Naive thymus-derived CD4-positive, alpha-beta T cell (primary cell): ENCODE measurements around the gene GCC1. TPM values are rescaled to one million over a fixed set of nuclear protein-coding genes. Genes with fewer than 3 reads are reported as not detected.

Experiments
- ATAC-seq: fragments of 150-1000 bp; cut with Tn5 transposase; 2 replicates; pipeline ENCODE4 v1.10.0; 2021; ENCODE audit warnings: mild to moderate bottlenecking, moderate library complexity
- CTCF ChIA-PET: fragments of 350-600 bp; sonication (Branson Sonifier 250); formaldehyde crosslinking; loops from one replicate; lab custom pipeline; 2021; ENCODE audit warnings: antibody characterized with exemption; lab: Charles Lee
- POLR2A ChIA-PET: fragments of 350-600 bp; sonication (Branson Sonifier 250); formaldehyde crosslinking; loops from one replicate; lab custom pipeline; 2021; ENCODE audit warnings: antibody characterized with exemption, inconsistent platforms; lab: Charles Lee
- DNase-seq, 9 donors: peaks; one replicate each; pipeline versions ENCODE4 v3.0.0 to v3.0.0-alpha.2; 2020 to 2022; ENCODE audit warnings: mixed read lengths in 1 of 9
- H3K27ac ChIP-seq: one replicate; pipeline ENCODE4 v1.7.0; 2013; ENCODE audit warnings: mild to moderate bottlenecking, low read depth, low read length, moderate library complexity
- H3K27me3 ChIP-seq, 2 donors: one replicate each; pipeline ENCODE4 v1.7.0; 2013; ENCODE audit warnings: low read length in 2 of 2, mild to moderate bottlenecking in 2 of 2, moderate library complexity in 2 of 2; ENCODE audit not compliant: control insufficient read depth in 2 of 2, insufficient read depth in 2 of 2
- H3K36me3 ChIP-seq, 3 experiments: 1 replicate in 2 of 3; 2 replicates in 1 of 3; pipeline ENCODE4 v1.7.0; 2013; ENCODE audit warnings: low read length in 3 of 3, mild to moderate bottlenecking in 3 of 3, moderate library complexity in 1 of 3; ENCODE audit not compliant: insufficient read depth in 3 of 3, control insufficient read depth in 2 of 3
- H3K4me1 ChIP-seq, 2 donors: one replicate each; pipeline ENCODE4 v1.7.0; 2013; ENCODE audit warnings: low read length in 2 of 2, mild to moderate bottlenecking in 2 of 2, moderate library complexity in 1 of 2; ENCODE audit not compliant: control insufficient read depth in 2 of 2, insufficient read depth in 2 of 2
- H3K4me3 ChIP-seq: 2 replicates; pipeline ENCODE4 v1.7.0; 2013; ENCODE audit warnings: mild to moderate bottlenecking, low read length
- H3K9me3 ChIP-seq, 3 experiments: 1 replicate in 2 of 3; 2 replicates in 1 of 3; pipeline ENCODE4 v1.7.0; 2013; ENCODE audit warnings: low read length in 3 of 3; ENCODE audit not compliant: control insufficient read depth in 2 of 3
- H3K27ac Mint-ChIP-seq, 9 donors: one replicate each; pipeline ENCODE4 v1.8.0; 2020 to 2022; ENCODE audit warnings: mixed read lengths in 9 of 9, mild to moderate bottlenecking in 8 of 9, moderate library complexity in 5 of 9, inconsistent platforms in 2 of 9
- H3K27me3 Mint-ChIP-seq, 5 donors: one replicate each; pipeline ENCODE4 v1.8.0; 2021 to 2022; ENCODE audit warnings: mixed read lengths in 5 of 5, mild to moderate bottlenecking in 1 of 5
- H3K36me3 Mint-ChIP-seq, 5 donors: one replicate each; pipeline ENCODE4 v1.8.0; 2020 to 2022; ENCODE audit warnings: mixed read lengths in 5 of 5, mild to moderate bottlenecking in 3 of 5, inconsistent platforms in 1 of 5
- H3K4me1 Mint-ChIP-seq, 7 donors: one replicate each; pipeline ENCODE4 v1.8.0; 2020 to 2022; ENCODE audit warnings: mixed read lengths in 7 of 7, mild to moderate bottlenecking in 3 of 7, inconsistent platforms in 1 of 7
- H3K4me3 Mint-ChIP-seq, 10 donors: one replicate each; pipeline ENCODE4 v1.8.0; 2020 to 2022; ENCODE audit warnings: mild to moderate bottlenecking in 10 of 10, mixed read lengths in 10 of 10, moderate library complexity in 6 of 10, inconsistent platforms in 2 of 10
- H3K9me3 Mint-ChIP-seq, 11 donors: one replicate each; pipeline ENCODE4 v1.8.0; 2020 to 2022; ENCODE audit warnings: mixed read lengths in 11 of 11, mild to moderate bottlenecking in 4 of 11, inconsistent platforms in 1 of 11, moderate library complexity in 1 of 11
- intact Hi-C, 2 donors: fragments of 100-400 bp; cut with micrococcal nuclease; formaldehyde crosslinking; loops; one replicate each; pipeline ENCODE4 v1.15.1; 2023
- polyA plus RNA-seq, 2 donors: library from polyadenylated mRNA; unstranded; fragments of 300-500 nt; fragmentation: Illumina TruSeq; gene quantifications; one replicate each; pipeline ENCODE4 v1.2.3, GENCODE V29; 2021
- total RNA-seq, 6 experiments: library from RNA in 5 of 6; stranded (reverse) in 5 of 6; gene quantifications; 1 replicate in 5 of 6; 2 replicates in 1 of 6; pipeline ENCODE4 v1.2.3 and lab custom pipeline; 2021 to 2026

The GCC1 gene
- total and polyA plus RNA-seq, 7 experiments from 2014 or later = 9.3 to 31.3 (median 23.5) TPM

GRCh38 chr7:127591591-127591990 lies 6.2 kb upstream of the GCC1 start:
- Mint-ChIP-seq H3K27ac (peak overlapping the region in 3 of 9 donors; percentile 46 to 80 (median 54)), H3K4me3 (peak overlapping the region in 2 of 10 donors; percentile 21 to 32)
- no peak for ATAC-seq

GRCh38 chr7:127591189-127591588 lies 5.8 kb upstream of the GCC1 start:
- POLR2A ChIA-PET = no interaction called here
- Histone ChIP-seq H3K27ac (no peak overlapping the region), H3K4me1 (peaks cover 10 to 13% of the 10 kb centered on the region in 2 donors), H3K36me3 (peaks cover 0 to 20% (median 7%) of the 10 kb centered on the region in 3 experiments), H3K27me3 (no peaks in the 10 kb centered on the region), H3K4me3 (no peak overlapping the region), H3K9me3 (no peaks in the 10 kb centered on the region)
- ATAC-seq (no peak), DNase-seq (no peak)
- CTCF ChIA-PET = no interaction called here
- Mint-ChIP-seq H3K27ac (peak overlapping the region in 3 of 9 donors; percentile 46 to 80 (median 54)), H3K36me3 (peaks cover 5 to 14% (median 6%) of the 10 kb centered on the region in 5 donors), H3K9me3 (no peaks in the 10 kb centered on the region), H3K27me3 (no peaks in the 10 kb centered on the region), H3K4me1 (peaks cover 25 to 37% (median 32%) of the 10 kb centered on the region in 7 donors), H3K4me3 (peak overlapping the region in 5 of 10 donors; percentile 21 to 65 (median 41))
- intact Hi-C loops = no loop called here

More at GRCh38 chr7:127591591-127591990, 6.2 kb upstream of the GCC1 start:
- intact Hi-C loops = no loop called here
- Mint-ChIP-seq H3K36me3 (peaks cover 5 to 14% (median 6%) of the 10 kb centered on the region in 5 donors), H3K9me3 (no peaks in the 10 kb centered on the region), H3K27me3 (no peaks in the 10 kb centered on the region), H3K4me1 (peaks cover 21 to 33% (median 28%) of the 10 kb centered on the region in 7 donors)
- Histone ChIP-seq H3K27ac (no peak overlapping the region), H3K36me3 (peaks cover 0 to 20% (median 7%) of the 10 kb centered on the region in 3 experiments), H3K27me3 (no peaks in the 10 kb centered on the region), H3K9me3 (no peaks in the 10 kb centered on the region), H3K4me1 (peaks cover 10 to 12% of the 10 kb centered on the region in 2 donors), H3K4me3 (no peak overlapping the region)
- no peak for DNase-seq
- ChIA-PET POLR2A (no interaction called here), CTCF (interaction anchor here (0.6 kb wide), 1 partner anchor 826 kb away, joined by 4 read pairs; no protein-coding TSS in a partner anchor)

GRCh38 chr7:127589896-127590295 lies 4.5 kb upstream of the GCC1 start:
- CTCF ChIA-PET = no interaction called here
- intact Hi-C loops = loop anchor here (2.0 to 10.0 kb wide), 11 partner anchors 178 to 1632 kb away; partner anchors contain the start of genes HILPDA (in 2 of the 2), ATP6V1F (in 1 of the 2), GRM8 (in 1 of the 2) and IMPDH1 (in 1 of the 2)
- Histone ChIP-seq H3K27me3 (no peaks in the 10 kb centered on the region), H3K27ac (peak overlapping the region; percentile 93), H3K9me3 (no peaks in the 10 kb centered on the region), H3K4me3 (no peak overlapping the region), H3K4me1 (peaks cover 16 to 20% of the 10 kb centered on the region in 2 donors), H3K36me3 (peaks cover 0 to 26% (median 7%) of the 10 kb centered on the region in 3 experiments)
- peak overlapping the region; percentile 84 to 99 (median 96) for H3K4me3 Mint-ChIP-seq
- peaks cover 5 to 14% (median 6%) of the 10 kb centered on the region in 5 donors for H3K36me3 Mint-ChIP-seq
- no peaks in the 10 kb centered on the region for H3K27me3 Mint-ChIP-seq
- no peaks in the 10 kb centered on the region for H3K9me3 Mint-ChIP-seq
- DNase-seq (no peak), ATAC-seq (no peak)
- POLR2A ChIA-PET = no interaction called here
- peak overlapping the region; percentile 48 to 96 (median 88) for H3K27ac Mint-ChIP-seq
- H3K4me1 Mint-ChIP-seq = peaks cover 26 to 49% (median 40%) of the 10 kb centered on the region in 7 donors

- H3K4me3 Mint-ChIP-seq = peak overlapping the region; percentile 84 to 99 (median 96)
- ATAC-seq (peak; percentile 10), DNase-seq (peak in 1 of 9 donors; percentile 25)
- no peaks in the 10 kb centered on the region for H3K9me3 Mint-ChIP-seq
- Histone ChIP-seq H3K27ac (peak overlapping the region; percentile 93), H3K27me3 (no peaks in the 10 kb centered on the region), H3K4me3 (peak overlapping the region; percentile 77), H3K4me1 (peaks cover 26 to 30% of the 10 kb centered on the region in 2 donors), H3K9me3 (no peaks in the 10 kb centered on the region), H3K36me3 (peaks cover 0 to 26% (median 7%) of the 10 kb centered on the region in 3 experiments)
- intact Hi-C loops = loop anchor here (1.0 to 10.0 kb wide), 13 partner anchors 62 to 1633 kb away; partner anchors contain the start of genes HILPDA (in 2 of the 2), ATP6V1F (in 1 of the 2), GRM8 (in 1 of the 2) and IMPDH1 (in 1 of the 2)
- peak overlapping the region; percentile 82 to 97 (median 95) for H3K27ac Mint-ChIP-seq
- POLR2A ChIA-PET = interaction anchor here (1.0 to 5.9 kb wide), 3 partner anchors 63 to 196 kb away, joined by 3 to 40 read pairs (median 4); partner anchors contain the start of genes SND1 and ZNF800
- H3K27me3 Mint-ChIP-seq = no peaks in the 10 kb centered on the region
- peaks cover 5 to 15% (median 6%) of the 10 kb centered on the region in 5 donors for H3K36me3 Mint-ChIP-seq
- CTCF ChIA-PET = interaction anchor here (0.7 to 1.2 kb wide), 3 partner anchors 16 to 839 kb away, joined by 3 to 4 read pairs (median 3); no protein-coding TSS in a partner anchor
- peaks cover 34 to 59% (median 50%) of the 10 kb centered on the region in 7 donors for H3K4me1 Mint-ChIP-seq
Observed at GRCh38 chr7:127588697-127589482, 3.5 kb upstream of the GCC1 start.

- peak; percentile 91 for ATAC-seq
- Histone ChIP-seq H3K27me3 (no peaks in the 10 kb centered on the region), H3K36me3 (peaks cover 0 to 26% (median 7%) of the 10 kb centered on the region in 3 experiments), H3K4me1 (peaks cover 33 to 37% of the 10 kb centered on the region in 2 donors), H3K9me3 (no peaks in the 10 kb centered on the region), H3K27ac (peak within 1 kb of the TSS; percentile 93), H3K4me3 (peak within 1 kb of the TSS; percentile 77)
- H3K4me3 Mint-ChIP-seq = peak within 1 kb of the TSS; percentile 86 to 99 (median 96)
- ChIA-PET POLR2A (interaction anchor here (1.0 to 5.9 kb wide), 3 partner anchors 63 to 196 kb away, joined by 3 to 40 read pairs (median 4); partner anchors contain the start of genes SND1 and ZNF800), CTCF (interaction anchor here (0.7 to 1.2 kb wide), 3 partner anchors 16 to 840 kb away, joined by 3 to 4 read pairs (median 3); no protein-coding TSS in a partner anchor)
- peak within 1 kb of the TSS; percentile 82 to 97 (median 95) for H3K27ac Mint-ChIP-seq
- H3K36me3 Mint-ChIP-seq = peaks cover 6 to 22% (median 7%) of the 10 kb centered on the region in 5 donors
- peak; percentile 74 to 93 (median 85) for DNase-seq
- intact Hi-C loops = loop anchor here (1.0 to 10.0 kb wide), 13 partner anchors 63 to 1634 kb away; partner anchors contain the start of genes HILPDA (in 2 of the 2), ATP6V1F (in 1 of the 2), GRM8 (in 1 of the 2) and IMPDH1 (in 1 of the 2)
- peaks cover 40 to 66% (median 57%) of the 10 kb centered on the region in 7 donors for H3K4me1 Mint-ChIP-seq
- no peaks in the 10 kb centered on the region for H3K9me3 Mint-ChIP-seq
- H3K27me3 Mint-ChIP-seq = no peaks in the 10 kb centered on the region
Observed at GRCh38 chr7:127588019-127588696, 2.8 kb upstream of the GCC1 start, which contains the start of gene ARF5. Gene ARF5 (plus strand): TSS chr7:127588411. CDS start chr7:127588499, 88 bp downstream.
